HG03521 (cell line): ENCODE results near the gene SCUBE3.

Experiments
- ATAC-seq: cut with Tn5 transposase; IDR thresholded peaks from one replicate; pipeline ENCODE4 v1.9.1; 2021; ENCODE audit warnings: mild to moderate bottlenecking, moderate library complexity; ENCODE audit not compliant: unreplicated experiment

The SCUBE3 gene

GRCh38 chr6:35297601-35298481 is 84.1 kb downstream of the SCUBE3 start, which contains the start of gene DEF6:
Gene DEF6 (plus strand): TSS chr6:35297818. CDS start chr6:35297857, 39 bp downstream.
- ATAC-seq, result peak; percentile 64

- no peak for ATAC-seq
Measured at GRCh38 chr6:35298625-35299140, 84.9 kb downstream of the SCUBE3 start.

GRCh38 chr6:35299674-35300073 is 85.9 kb downstream of the SCUBE3 start:
- ATAC-seq, result no peak

- ATAC-seq, result no peak
Measured at GRCh38 chr6:35300848-35301247, 87.1 kb downstream of the SCUBE3 start.
